Progenitor cell of endocrine pancreas (in vitro differentiated cells): ENCODE results near the gene GTF2A1. TPM values are rescaled to one million over a fixed set of nuclear protein-coding genes. Genes with fewer than 3 reads are reported as not detected.

Experiments used
- DNase-seq: peaks from one replicate; pipeline ENCODE4 v3.0.0; 2021; ENCODE audit warnings: low spot score; ENCODE audit not compliant: unreplicated experiment
- H3K27ac Mint-ChIP-seq: 2 replicates; pipeline ENCODE4 v1.8.0; 2021; ENCODE audit warnings: mild to moderate bottlenecking, moderate library complexity, mixed read lengths
- H3K27me3 Mint-ChIP-seq: 2 replicates; pipeline ENCODE4 v1.8.0; 2021; ENCODE audit warnings: mixed read lengths
- H3K36me3 Mint-ChIP-seq: 2 replicates; pipeline ENCODE4 v1.8.0; 2022; ENCODE audit warnings: mixed read lengths; ENCODE audit not compliant: insufficient read depth
- H3K4me1 Mint-ChIP-seq: 2 replicates; pipeline ENCODE4 v1.8.0; 2021; ENCODE audit warnings: low read depth, mixed read lengths
- H3K4me3 Mint-ChIP-seq: 2 replicates; pipeline ENCODE4 v1.8.0; 2021; ENCODE audit warnings: low read depth, mild to moderate bottlenecking, moderate library complexity, mixed read lengths
- H3K9me3 Mint-ChIP-seq: 2 replicates; pipeline ENCODE4 v1.8.0; 2021; ENCODE audit warnings: low read depth, mixed read lengths
- total RNA-seq: library from RNA; stranded (reverse); gene quantifications from 2 replicates; pipeline ENCODE4 v1.2.1, GENCODE V29; 2021
- TF ChIP-seq, protein P1 (sequence below): fragments of 200-600 bp; sonication (generic); IDR thresholded peaks from one replicate; pipeline ENCODE4 v1.5.0; 2021; ENCODE audit warnings: antibody characterized with exemption, mild to moderate bottlenecking; ENCODE audit not compliant: unreplicated experiment

Gene GTF2A1
- total RNA-seq, 1 donor from 2014 or later: 33.4 TPM

DNA sequence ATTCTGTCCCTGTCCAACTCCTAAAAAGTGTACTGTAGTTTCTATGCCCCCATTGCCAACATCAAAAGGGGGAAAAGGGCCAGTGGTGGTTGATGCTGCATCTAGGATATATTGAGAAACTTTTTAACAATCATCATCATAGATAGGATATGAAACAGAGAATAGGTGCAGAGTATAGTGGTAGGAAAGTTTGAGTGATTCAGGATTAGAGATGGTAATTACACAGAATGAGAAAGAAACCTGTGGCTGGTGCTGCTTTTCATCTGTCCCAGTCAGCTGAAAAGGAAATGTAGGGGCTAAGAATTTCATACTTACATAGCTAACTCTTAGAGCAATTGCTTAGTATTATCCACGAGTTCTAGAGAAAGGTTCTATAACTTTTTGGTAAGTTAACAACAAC, 67.6 kb downstream of the GTF2A1 start:
- Mint-ChIP-seq H3K9me3 (no peaks in the 10 kb centered on the region), H3K4me3 (no peak overlapping the region), H3K27ac (no peak overlapping the region), H3K36me3 (no peaks in the 10 kb centered on the region), H3K4me1 (no peaks in the 10 kb centered on the region), H3K27me3 (no peaks in the 10 kb centered on the region)
- TF ChIP-seq, protein P1, sequence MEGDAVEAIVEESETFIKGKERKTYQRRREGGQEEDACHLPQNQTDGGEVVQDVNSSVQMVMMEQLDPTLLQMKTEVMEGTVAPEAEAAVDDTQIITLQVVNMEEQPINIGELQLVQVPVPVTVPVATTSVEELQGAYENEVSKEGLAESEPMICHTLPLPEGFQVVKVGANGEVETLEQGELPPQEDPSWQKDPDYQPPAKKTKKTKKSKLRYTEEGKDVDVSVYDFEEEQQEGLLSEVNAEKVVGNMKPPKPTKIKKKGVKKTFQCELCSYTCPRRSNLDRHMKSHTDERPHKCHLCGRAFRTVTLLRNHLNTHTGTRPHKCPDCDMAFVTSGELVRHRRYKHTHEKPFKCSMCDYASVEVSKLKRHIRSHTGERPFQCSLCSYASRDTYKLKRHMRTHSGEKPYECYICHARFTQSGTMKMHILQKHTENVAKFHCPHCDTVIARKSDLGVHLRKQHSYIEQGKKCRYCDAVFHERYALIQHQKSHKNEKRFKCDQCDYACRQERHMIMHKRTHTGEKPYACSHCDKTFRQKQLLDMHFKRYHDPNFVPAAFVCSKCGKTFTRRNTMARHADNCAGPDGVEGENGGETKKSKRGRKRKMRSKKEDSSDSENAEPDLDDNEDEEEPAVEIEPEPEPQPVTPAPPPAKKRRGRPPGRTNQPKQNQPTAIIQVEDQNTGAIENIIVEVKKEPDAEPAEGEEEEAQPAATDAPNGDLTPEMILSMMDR: no peak
- no peak for DNase-seq

DNA sequence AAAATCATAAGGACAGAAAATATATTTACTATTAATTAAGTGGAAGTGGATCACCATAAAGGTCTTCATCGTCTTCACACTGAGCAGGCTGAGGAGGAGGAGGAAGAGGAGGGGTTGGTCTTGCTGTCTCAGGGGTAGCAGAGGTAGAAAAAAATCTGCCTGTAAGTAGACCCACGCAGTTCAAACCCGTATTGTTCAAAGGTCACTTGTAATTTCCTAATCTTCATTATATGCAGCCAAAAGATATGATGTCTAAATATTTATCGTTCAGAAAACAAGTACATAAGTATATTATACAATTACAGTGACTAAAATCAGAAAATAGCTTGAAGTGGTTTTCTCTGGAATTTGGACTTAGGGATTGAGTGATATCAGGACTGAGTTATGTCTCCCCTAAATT, 72.1 kb downstream of the GTF2A1 start:
- no peaks in the 10 kb centered on the region for H3K27me3 Mint-ChIP-seq
- H3K4me1 Mint-ChIP-seq: peaks cover 5% of the 10 kb centered on the region
- DNase-seq: no peak
- TF ChIP-seq, protein P1: no peak
- H3K36me3 Mint-ChIP-seq: no peaks in the 10 kb centered on the region
- no peak overlapping the region for H3K27ac Mint-ChIP-seq
- H3K4me3 Mint-ChIP-seq: no peak overlapping the region
- no peaks in the 10 kb centered on the region for H3K9me3 Mint-ChIP-seq

DNA sequence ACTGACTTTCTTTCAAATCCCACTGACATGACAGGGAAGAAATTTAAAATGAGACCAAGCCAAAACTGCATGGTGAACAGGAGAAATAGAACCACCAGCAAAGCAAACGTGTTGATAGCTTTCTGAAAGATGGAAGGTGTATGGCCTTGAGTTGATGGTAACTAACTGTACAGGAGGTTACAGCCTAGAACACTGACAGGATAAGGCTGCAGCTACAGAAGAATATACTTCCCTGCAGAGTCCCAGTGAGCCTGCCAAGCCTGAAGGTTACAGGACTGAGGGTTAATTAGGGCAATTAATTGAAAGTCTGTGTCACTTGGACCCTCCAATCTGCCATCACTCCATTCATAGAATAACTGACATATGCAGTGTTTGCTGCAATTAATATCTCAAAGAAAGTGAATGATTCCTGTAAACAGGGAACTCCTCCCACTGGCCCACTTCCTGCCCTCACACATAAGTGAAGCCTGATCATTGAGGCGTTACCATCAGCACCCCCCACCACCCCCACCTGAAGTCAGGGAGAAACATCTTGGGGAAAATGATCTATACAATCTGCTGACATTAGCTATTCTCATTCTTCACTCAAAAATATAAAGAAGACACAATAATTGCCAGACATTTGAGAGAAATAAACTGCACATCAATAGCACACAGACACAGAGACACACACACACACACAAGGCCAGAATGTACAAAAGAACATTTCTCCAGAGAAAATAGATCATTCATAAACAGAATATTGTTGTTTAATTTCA, 73.4 kb downstream of the GTF2A1 start:
- Mint-ChIP-seq H3K9me3 (no peaks in the 10 kb centered on the region), H3K4me3 (no peak overlapping the region), H3K27me3 (no peaks in the 10 kb centered on the region), H3K4me1 (peaks cover 5% of the 10 kb centered on the region), H3K36me3 (no peaks in the 10 kb centered on the region), H3K27ac (no peak overlapping the region)
- TF ChIP-seq, protein P1: no peak
- no peak for DNase-seq

DNA sequence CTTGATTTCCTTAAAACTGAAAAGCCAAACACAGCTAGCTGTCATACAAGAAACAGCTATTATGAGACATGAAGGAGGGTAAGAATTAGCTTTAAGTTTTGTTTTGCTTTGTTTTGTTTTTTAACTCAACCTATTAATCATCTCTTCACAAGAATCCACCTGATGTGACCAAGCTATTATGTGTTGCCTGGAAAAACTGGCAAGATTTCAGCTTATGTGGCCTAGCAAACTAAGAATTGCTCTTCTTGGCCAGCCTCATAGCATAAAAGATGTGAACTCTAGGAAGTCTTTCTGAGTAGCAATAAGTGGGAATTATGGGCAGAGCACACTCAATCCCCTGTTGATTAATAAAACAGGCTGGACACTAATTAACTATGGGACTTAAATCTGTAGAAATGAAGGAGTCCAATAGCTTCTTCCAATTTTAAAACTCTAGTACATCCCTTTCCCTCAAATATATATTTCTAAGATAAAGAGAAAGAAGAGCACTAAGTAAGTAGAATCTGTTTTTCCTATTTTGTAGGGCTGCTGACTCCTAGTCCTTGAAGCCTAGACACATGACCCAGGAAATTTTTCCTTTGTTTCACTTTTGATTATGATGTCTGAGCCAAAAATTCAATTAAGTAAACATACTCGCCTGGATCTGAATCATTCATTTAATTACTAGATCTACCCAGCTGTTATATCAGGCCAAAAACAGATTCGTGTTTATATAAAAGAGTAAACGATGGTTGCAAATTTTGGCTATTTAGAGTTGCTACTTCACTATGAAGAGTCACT, 75.7 kb downstream of the GTF2A1 start:
- no peaks in the 10 kb centered on the region for H3K36me3 Mint-ChIP-seq

DNA sequence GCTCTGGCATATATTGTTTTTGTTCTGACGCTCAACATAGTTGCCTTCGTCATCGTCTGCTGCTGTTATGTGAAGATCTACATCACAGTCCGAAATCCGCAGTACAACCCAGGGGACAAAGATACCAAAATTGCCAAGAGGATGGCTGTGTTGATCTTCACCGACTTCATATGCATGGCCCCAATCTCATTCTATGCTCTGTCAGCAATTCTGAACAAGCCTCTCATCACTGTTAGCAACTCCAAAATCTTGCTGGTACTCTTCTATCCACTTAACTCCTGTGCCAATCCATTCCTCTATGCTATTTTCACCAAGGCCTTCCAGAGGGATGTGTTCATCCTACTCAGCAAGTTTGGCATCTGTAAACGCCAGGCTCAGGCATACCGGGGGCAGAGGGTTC, 77.0 kb downstream of the GTF2A1 start:
- H3K9me3 Mint-ChIP-seq: no peaks in the 10 kb centered on the region
- peaks cover 5% of the 10 kb centered on the region for H3K4me1 Mint-ChIP-seq
- no peaks in the 10 kb centered on the region for H3K27me3 Mint-ChIP-seq
- TF ChIP-seq, protein P1: no peak
- no peak for DNase-seq
- no peak overlapping the region for H3K4me3 Mint-ChIP-seq
- H3K36me3 Mint-ChIP-seq: no peaks in the 10 kb centered on the region
- no peak overlapping the region for H3K27ac Mint-ChIP-seq

More for the DNA sequence above, 75.7 kb downstream of the GTF2A1 start:
- Mint-ChIP-seq H3K27ac (peak overlapping the region; percentile 58), H3K4me1 (peaks cover 5% of the 10 kb centered on the region), H3K4me3 (no peak overlapping the region), H3K27me3 (no peaks in the 10 kb centered on the region), H3K9me3 (no peaks in the 10 kb centered on the region)
- TF ChIP-seq, protein P1: no peak
- no peak for DNase-seq
